Fibroblast of villous mesenchyme (primary cell): Measurements from ENCODE around the gene CD8B. TPM values are rescaled to one million over a fixed set of nuclear protein-coding genes. Genes with fewer than 3 reads are reported as not detected.

ENCODE experiments used
- DNase-seq: peaks from one replicate; pipeline ENCODE4 v3.0.0-alpha.2; 2010; ENCODE audit warnings: low read depth
- H3K4me3 ChIP-seq: 2 replicates; pipeline ENCODE4 v1.5.1; 2011; ENCODE audit warnings: low read depth, mild to moderate bottlenecking, low read length
- total RNA-seq: library from RNA; depleted of rRNA; stranded (reverse); fragments of >200 nt; gene quantifications from 2 replicates; pipeline ENCODE4 v1.2.3, GENCODE V29; 2012
- TF ChIP-seq, protein P1 (sequence below): IDR thresholded peaks from 2 replicates; pipeline ENCODE4 v1.5.1; 2012; ENCODE audit warnings: low read depth, mild to moderate bottlenecking, low read length; ENCODE audit not compliant: insufficient read depth

CD8B gene
- total RNA-seq, 1 donor: not detected

DNA sequence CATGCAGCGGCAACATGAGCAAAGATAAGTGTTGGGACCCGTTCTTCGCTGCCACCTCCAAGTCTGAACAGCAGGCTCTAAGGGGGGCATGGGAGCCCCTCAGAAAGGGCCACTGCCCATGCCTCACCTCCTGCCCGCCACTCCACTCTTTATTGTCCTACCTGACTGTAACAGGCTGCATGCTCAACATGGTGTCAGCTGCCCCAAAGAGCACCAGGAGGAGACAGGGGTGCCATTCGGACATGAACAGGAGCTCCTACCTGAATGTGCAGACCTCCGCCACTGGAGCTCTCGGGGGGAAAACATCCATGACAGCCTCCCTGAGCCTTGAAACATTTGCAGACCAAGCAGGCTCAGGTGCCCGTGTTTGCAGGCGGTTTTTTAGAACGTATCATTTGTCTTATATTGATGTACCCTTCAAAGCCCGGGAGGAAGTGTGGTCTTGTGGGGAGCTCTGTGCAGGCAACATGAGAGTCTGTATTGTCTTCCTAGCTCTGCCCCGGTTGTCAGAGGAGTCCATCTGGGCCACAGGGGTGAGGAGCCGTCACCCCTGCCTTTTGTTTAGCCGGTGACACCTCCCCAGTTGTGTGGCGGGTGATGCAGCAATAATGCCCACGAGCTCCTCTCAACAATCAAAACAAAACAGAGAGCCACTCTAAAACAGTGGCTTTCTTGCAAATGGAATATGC, 35.8 kb downstream of the CD8B start:
- no peak overlapping the region for H3K4me3 ChIP-seq
- TF ChIP-seq, protein P1, sequence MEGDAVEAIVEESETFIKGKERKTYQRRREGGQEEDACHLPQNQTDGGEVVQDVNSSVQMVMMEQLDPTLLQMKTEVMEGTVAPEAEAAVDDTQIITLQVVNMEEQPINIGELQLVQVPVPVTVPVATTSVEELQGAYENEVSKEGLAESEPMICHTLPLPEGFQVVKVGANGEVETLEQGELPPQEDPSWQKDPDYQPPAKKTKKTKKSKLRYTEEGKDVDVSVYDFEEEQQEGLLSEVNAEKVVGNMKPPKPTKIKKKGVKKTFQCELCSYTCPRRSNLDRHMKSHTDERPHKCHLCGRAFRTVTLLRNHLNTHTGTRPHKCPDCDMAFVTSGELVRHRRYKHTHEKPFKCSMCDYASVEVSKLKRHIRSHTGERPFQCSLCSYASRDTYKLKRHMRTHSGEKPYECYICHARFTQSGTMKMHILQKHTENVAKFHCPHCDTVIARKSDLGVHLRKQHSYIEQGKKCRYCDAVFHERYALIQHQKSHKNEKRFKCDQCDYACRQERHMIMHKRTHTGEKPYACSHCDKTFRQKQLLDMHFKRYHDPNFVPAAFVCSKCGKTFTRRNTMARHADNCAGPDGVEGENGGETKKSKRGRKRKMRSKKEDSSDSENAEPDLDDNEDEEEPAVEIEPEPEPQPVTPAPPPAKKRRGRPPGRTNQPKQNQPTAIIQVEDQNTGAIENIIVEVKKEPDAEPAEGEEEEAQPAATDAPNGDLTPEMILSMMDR: no peak
- DNase-seq: no peak

GRCh38 chr2:86825036-86825692, 36.5 kb downstream of the CD8B start:
- TF ChIP-seq, protein P1: no peak
- DNase-seq: no peak
- H3K4me3 ChIP-seq: no peak overlapping the region

- TF ChIP-seq, protein P1: no peak
- H3K4me3 ChIP-seq: no peak overlapping the region
- no peak for DNase-seq
Measured at GRCh38 chr2:86822668-86823345, 38.9 kb downstream of the CD8B start.

DNA sequence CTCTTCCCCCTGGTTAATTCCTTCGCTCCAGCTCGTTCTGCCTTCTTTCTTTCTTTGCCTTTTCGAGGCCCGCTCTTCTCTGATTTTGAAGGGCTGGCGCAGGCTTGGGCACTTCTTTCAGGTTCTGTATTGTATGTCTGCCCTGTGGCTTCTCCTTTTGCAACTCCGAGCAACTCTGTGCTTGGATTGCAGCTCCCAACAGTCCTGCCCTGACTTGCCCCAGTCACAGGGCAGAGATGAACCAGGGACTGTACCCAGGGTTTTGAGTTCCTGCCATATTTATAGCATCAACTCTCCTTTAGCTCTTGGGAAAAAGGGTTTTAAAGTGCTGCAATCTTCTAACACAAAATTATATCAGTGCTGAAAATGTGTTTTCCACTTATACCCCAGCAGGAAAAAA, 39.8 kb downstream of the CD8B start:
- no peak overlapping the region for H3K4me3 ChIP-seq
- DNase-seq: no peak
- TF ChIP-seq, protein P1: no peak

DNA sequence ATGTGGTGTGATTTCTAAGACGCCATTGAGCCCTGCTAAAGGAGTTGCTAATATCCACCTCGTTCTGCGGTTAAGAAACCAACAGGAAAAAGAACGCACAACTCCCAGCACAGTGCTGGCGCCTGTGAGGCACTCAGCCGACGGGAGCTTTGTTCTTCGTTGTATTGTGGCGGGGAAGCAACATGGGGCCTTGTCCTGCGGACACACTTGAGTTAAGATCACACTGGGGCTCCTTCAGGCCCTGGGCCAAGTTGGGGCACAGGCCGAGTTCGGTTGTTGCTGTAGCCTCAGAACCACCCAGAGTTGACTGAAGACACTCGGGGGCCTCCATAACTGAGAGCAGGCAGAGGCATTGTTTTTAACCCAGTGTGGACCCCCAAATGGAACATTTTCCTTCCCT, 40.4 kb downstream of the CD8B start:
- TF ChIP-seq, protein P1: no peak
- no peak overlapping the region for H3K4me3 ChIP-seq
- no peak for DNase-seq

GRCh38 chr2:86818957-86819356, 42.7 kb downstream of the CD8B start:
- TF ChIP-seq, protein P1: no peak
- no peak overlapping the region for H3K4me3 ChIP-seq
- no peak for DNase-seq
